Measurements from ENCODE around the gene TMEM45A.

GRCh38 chr3:100545371-100545770, 53.0 kb downstream of the TMEM45A start:
- TF ChIP-seq CTCF (conservative IDR thresholded peaks at IDR 0.05 in 1 of 2, IDR thresholded peaks at IDR 0.05 in 1 of 2; ENCODE audit: low read depth in 1 of 2, low read length in 2 of 2) (no peak), EZH2 (IDR thresholded peaks at IDR 0.05; ENCODE audit: low read length, missing control alignments) (no peak)

Measured in fibroblast of lung (primary cell).